Epithelial cell of esophagus (primary cell): Measurements from ENCODE around the gene KIAA0825.

Experiments used
- DNase-seq: peaks from one replicate; pipeline ENCODE4 v3.0.0; 2010; ENCODE audit warnings: low read depth
- H3K4me3 ChIP-seq: 2 replicates; pipeline ENCODE4 v1.5.1; 2011; ENCODE audit warnings: mild to moderate bottlenecking, low read length, control low read depth
- TF ChIP-seq, protein P1 (sequence below): IDR thresholded peaks from 2 replicates; pipeline ENCODE4 v1.5.1; 2011; ENCODE audit warnings: low read depth, mild to moderate bottlenecking, low read length, control low read depth, inconsistent platforms; ENCODE audit not compliant: insufficient read depth; ENCODE audit errors: missing control alignments

Gene KIAA0825

DNA sequence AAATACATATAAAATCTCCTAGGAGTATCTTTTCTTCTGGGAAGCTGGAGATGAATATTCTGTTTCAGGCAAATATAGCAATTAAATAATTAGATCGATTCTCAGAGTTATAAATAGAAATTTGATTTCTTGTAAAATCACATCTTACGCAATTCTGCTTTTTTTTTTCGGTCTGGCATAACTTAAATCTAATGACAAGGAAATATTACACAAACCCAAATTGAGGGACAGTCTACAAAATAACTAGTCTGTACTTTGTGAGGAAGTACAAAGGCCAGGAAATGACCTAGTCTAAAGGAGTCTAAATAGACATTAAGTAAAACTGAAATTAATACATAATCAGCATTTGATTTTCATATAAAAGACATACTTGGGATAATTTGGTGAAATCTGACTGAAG is 133.3 kb downstream of the KIAA0825 start:
- no peak overlapping the region for H3K4me3 ChIP-seq
- TF ChIP-seq, protein P1, sequence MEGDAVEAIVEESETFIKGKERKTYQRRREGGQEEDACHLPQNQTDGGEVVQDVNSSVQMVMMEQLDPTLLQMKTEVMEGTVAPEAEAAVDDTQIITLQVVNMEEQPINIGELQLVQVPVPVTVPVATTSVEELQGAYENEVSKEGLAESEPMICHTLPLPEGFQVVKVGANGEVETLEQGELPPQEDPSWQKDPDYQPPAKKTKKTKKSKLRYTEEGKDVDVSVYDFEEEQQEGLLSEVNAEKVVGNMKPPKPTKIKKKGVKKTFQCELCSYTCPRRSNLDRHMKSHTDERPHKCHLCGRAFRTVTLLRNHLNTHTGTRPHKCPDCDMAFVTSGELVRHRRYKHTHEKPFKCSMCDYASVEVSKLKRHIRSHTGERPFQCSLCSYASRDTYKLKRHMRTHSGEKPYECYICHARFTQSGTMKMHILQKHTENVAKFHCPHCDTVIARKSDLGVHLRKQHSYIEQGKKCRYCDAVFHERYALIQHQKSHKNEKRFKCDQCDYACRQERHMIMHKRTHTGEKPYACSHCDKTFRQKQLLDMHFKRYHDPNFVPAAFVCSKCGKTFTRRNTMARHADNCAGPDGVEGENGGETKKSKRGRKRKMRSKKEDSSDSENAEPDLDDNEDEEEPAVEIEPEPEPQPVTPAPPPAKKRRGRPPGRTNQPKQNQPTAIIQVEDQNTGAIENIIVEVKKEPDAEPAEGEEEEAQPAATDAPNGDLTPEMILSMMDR, result no peak
- no peak for DNase-seq

DNA sequence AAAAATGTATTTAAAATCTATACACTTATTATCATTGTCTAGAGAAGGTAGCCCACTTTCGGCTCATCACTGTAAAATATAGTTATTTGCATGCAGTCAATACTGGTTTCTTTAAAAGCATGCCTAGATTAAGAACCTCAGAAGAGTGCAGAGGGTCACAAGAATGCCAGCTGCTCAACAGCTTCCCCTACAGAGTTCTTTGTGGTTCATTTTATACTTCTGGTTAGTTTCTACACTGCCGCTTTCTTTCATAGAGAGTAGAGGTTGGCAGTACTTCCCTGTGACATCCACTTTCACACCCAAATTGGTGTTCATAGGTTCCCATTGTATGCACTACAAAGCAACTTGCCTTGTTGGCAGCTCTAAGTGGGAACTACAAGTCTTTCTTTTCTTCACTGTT is 137.3 kb downstream of the KIAA0825 start:
- DNase-seq, result no peak
- TF ChIP-seq, protein P1, result no peak
- no peak overlapping the region for H3K4me3 ChIP-seq

DNA sequence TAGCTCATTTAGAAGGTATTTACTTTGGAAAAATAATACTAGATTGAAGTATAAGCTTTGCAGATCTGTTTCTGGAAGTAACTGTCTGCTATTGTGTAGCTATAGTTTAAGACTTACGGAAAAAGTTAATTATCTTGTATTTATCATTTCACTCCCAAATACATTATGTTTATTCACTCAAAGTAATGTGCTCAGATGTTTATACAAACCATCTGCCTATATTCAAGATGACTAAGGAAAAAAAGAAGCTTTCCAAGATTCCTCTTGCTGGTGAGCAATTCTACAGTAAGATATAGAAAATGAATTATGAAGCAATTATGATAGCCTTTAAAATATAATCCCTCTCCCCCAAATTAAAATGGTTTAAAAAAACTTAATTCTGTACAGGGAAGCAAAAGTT is 137.9 kb downstream of the KIAA0825 start:
- no peak overlapping the region for H3K4me3 ChIP-seq

DNA sequence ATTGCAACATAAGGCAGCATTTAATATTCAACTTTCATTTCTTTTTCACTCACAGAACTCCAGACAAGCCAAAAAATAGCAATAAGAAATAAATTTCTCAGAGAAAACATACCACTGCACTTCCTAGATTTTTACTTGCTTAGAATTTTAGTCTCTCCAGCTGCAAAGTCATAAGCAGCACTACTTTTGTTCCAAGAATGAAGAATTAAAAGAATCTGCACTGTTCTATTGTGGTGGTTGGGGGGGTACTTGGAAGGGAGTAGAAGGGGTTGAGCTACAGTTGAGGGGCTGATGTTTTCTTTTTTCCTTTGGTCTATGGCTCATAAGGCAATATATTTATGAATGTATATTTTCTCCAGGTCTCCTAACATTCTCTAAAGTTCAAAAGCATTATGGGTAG is 144.5 kb downstream of the KIAA0825 start:
- TF ChIP-seq, protein P1, result no peak
- H3K4me3 ChIP-seq, result no peak overlapping the region
- no peak for DNase-seq

More for the DNA sequence above, 137.9 kb downstream of the KIAA0825 start:
- TF ChIP-seq, protein P1, result no peak
- DNase-seq, result no peak

DNA sequence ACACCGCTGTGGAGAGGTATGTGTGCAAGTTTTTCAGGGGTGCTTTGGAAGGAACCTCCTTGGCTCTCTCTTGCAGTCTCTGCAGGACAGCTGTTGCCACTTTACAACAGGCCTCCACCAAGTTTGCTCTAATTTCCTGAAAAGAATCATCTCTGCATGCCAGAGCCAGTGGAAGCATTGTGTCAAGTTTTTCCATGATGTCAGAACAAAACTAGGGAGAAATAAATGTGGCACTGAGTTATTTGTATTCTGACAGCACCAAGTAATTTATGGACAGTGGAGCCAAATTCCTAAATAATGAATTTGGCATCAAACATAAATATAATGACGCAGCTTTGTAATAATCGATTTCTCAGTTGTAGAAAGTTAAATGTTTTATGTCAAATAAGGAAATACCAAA is 146.9 kb downstream of the KIAA0825 start:
- H3K4me3 ChIP-seq, result no peak overlapping the region
- DNase-seq, result no peak
- TF ChIP-seq, protein P1, result no peak

DNA sequence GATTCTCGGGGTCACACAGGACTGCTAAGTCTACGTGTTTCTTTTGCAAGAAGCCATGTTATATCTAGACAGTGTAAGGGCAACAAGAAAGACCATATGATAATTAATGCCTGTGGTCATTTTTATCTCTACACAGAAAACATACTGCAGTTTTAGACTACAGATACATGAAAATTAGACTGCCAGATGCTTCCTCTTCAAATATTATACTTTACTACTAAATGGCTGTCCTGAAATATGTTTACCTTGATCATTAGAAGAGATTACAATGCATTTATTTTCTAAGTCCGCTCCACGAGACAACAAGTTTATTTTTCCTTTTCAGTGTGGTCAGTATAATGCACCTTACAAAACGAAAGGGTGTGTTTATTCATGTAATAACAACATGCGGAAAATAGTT is 147.6 kb downstream of the KIAA0825 start:
- no peak for DNase-seq
- TF ChIP-seq, protein P1, result no peak
- H3K4me3 ChIP-seq, result no peak overlapping the region

DNA sequence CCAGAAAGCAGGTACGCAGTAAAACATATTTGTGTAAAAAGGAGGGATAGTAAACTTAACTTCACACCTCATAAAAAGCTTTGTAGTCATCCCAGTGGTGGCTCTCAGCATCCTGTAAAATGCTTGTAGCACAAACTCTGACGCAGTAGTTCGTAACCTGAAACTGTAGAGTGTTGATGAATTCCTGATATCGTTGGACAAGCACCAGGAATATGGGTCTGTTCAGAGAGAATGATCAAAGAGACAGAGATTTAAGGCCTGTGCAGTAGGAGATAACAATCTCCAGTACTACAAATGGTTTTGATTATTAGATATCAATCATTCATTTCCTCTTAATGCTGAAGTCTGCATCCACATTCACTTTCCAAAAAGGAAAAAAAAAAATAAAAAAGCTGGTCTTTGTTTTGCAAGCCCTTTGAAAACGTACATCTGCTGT is 148.5 kb downstream of the KIAA0825 start:
- H3K4me3 ChIP-seq, result no peak overlapping the region
- DNase-seq, result no peak
- TF ChIP-seq, protein P1, result no peak
